A375 (cell line): ENCODE data around the gene LRFN5. TPM values are rescaled to one million over a fixed set of nuclear protein-coding genes. Genes with fewer than 3 reads are reported as not detected.

Experiments
- small RNA-seq: library from RNA; depleted of rRNA; stranded (forward); fragments of <200 nt; gene quantifications from one replicate; pipeline ENCODE3, GENCODE V24; 2014
- total RNA-seq: library from RNA; depleted of rRNA; stranded (reverse); fragments of >200 nt; shearing (Covaris generic); gene quantifications from 2 replicates; pipeline ENCODE4 v1.2.3, GENCODE V29; 2014; rRNA removed

The LRFN5 gene
- 0.04 and 0.24 TPM in 2 replicates for total RNA-seq

DNA sequence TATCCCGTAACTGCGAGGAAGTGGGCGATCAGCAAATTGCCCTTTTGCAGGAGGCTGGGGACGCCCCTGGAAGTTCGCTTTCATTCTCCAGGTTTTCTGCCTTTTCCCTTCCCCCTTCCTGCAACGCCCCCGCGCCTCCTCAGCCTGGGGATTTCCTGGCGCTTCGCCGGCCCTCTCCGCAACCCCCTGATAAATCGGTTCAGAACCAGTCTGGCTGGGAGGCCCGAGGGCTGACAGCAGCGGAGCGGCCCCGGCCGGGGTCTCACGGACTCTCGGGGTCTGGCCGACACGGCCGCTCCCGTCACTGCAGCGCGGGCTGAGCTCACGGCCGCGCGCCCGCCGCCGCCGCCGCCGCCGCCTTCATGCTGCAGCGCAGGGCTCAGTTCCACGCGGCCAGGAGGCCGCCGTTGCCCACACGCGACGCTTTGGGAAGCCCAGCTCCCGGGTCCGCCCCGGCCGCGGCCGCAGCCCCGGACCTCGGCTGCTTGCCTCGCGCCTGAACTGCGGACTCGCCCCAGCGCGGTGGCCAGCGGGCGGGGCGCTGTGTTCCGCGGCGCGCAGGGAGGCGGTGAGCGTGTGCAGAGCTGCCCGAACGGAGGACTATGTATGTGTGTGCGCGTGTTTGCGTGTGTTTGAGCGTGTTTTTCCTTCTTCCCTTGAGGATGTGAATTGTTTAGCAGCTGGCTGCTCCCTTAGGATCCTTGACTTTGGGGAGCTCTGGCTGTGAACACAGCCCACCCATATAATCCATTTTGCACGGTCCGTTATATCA lies at the start of gene LRFN5:
Gene LRFN5, plus strand, starts transcription at position 345 of the 772 bp plus-strand sequence.

Small RNA genes lying within 50 kb of the gene (small RNA-seq; reads per million reads assigned to genes)
- not detected for gene RF00322
